ENCODE data around the gene CPNE1.

The CPNE1 gene

DNA sequence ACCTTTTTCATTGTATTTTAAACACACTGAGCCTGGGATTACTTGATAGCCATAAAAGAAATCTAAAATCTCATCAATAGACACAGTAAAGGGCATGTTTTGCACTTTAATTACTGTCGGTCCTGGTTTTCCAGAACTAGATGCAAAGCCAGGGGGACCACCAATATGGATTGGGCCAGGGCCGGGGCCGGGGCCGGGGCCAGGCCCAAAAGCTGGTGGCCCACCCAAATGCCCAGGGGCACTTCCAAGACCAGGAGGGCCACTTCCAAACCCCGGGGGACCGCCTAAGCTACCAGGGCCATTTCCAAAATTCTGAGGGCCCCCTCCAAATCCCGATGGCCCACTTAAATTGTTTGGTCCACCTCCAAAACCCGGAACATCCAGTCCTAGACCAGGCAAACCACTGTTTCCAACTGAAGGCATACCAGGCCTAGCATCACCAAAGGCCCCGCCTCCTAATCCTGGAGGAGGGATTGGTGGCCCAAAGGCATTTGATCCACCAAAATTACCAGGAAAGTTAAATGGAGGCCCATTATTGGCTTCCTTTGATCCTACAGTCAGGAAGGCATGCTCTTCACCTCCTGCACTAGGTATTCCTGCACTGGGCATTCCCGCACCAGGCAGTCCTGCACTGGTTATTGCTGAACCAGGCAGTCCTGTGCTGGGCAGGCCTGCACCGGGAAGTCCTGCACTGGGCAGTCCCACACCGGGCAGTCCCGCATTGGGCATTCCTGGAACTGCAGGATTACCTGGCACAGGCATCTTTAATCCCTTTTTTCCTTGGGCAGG lies 11.9 kb downstream of the CPNE1 start:
- no peak for DNase-seq

DNA sequence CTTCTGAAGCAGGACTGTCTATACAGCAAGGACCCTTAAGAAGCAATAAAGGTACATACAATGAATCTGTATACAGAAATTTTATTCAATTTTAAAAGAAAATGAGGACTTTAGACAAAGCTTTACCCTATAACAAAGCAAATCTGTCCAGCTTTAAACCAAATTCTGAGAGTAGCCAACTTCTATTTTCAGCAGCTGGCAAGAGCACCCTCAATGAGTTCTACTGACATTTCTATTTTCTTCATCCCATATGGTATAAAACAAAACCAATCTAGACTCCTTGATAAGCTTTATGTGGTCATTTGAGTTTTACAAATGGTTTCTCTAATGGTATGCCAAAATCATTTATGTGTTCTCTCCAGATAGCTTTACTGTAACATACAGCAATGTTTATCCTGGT lies 12.7 kb downstream of the CPNE1 start:
- no peak for DNase-seq

DNA sequence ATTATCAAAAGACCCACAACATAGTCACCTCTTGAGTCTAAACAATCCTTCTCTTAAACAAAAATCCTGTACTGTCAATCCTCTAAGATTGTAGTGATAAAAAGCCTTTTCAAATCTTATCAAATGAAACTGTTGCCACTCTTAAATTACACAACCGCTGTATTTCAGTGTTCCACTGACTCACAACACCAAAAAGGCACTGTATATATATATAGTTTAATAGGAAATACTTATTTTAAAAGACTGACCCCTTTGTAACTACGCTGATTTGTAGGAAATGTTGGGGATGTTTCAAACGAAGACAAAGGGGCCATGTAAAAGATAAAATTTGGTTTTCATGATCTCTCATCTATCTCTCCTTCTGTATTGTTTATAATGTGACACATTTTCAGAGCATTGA lies 14.1 kb downstream of the CPNE1 start:
- no peak for DNase-seq

DNA sequence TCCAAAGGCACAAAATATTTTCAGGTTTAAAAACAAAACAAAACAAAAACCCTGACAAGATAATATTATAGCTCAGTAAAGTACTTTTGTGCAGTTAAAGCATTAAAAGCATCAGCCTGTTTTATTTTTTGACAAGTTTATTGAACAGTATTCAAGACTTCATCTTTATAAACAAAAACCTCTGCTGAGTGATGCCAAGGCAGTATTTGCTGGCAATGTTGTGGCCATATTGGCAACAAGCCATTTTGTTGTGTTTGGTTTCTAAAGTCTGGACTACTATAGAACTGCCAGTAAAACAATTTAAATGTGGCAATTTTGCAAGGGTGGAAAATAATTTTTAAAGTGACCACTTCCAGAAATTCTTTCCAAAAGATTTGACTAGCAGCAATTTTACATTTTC lies 15.9 kb downstream of the CPNE1 start:
- no peak for DNase-seq

DNA sequence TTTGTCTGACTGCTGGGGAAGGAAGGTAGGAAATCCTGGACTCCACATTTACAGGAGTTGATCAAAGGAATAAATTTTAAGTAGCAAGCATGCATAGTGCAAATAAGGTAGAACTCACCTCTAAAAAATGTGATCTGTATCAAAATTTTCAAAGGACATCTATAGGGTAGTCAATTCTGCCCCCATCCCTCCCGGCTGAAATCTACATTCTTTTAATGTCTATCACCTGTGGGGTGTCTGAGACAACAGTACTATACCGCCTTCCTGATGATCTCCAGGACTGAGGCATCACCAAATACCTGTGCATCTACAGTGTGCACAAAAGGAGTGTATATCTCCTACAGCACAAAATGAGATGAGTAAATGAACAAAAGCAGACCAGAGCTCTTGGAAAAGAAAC lies 19.9 kb downstream of the CPNE1 start:
- DNase-seq, result no peak

DNA sequence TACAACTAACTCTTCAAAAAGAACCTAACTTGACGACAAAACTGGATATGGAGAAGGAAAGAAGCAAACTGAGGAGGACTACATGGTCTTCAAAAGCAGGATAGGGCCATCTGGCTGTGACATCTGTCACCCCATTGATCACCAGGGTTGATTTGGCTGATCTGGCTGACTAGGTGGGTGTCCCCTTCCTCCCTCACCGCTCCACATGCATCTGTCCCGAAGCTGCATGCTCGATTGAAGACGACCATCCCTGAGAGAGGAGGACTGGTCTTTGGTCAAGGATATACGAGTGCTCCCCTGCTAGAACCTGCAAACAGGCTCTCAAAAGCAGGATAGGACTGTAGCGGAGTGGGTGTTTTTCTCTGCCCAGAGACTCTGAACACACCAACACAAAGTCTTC lies 21.7 kb downstream of the CPNE1 start:
- DNase-seq, result no peak

DNA sequence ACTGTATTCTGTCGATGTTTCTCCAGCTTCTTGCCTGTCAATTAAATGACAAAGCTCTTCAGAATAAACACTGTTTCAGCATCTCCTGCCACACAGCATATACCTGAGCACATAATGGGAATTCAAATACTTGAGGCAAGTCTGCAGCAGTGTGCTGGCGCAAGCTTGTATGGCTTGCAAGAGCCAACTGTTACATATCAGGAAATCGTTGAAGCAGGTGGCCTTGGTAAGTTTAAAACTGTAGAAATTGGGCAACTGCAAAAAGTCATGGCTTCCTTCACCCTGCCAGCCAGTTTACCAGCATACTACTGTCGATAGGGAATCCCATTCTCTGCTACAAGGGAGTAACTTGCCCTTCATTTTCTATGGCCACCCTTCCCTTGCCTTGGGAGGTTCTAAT lies 23.0 kb downstream of the CPNE1 start:
- peak; percentile 67 for DNase-seq

DNA sequence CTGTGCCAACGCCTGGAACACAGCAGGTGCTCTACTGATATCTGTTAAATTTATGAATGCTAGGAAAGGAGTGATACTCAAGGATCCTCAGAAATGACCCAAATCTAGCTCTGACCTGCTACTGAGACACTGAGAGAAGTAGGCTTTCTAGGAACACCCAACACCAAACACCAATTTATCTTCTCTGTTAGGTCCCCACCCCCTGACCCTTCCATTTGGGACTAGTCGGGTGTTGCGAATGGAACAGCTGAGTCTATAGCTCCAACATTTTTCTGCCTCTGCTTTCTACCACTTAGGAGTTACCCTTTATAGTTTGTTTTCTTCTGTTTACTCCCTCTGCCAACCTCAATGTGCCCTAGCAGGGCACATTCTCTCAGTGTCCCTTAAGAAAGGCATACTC lies 24.0 kb downstream of the CPNE1 start:
- DNase-seq, result no peak

DNA sequence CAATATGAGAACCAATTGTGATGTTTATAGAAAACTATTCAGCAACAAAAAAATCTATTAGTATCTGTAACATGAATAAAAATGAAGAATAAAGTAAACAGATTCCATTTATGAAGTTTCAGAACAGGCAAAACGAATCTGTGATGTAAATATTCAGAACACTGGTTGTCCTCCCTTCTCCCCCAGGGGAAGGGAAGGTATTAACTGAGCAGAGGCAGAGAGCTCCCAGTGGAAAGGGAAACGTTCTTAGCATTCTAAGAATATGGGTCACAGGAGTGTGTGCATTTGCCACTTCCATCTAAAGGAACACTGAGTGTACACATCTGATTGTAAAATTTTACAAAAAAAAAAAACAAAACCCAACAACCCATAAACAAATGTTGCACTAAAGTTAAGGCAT lies 25.9 kb downstream of the CPNE1 start:
- DNase-seq, result no peak

DNA sequence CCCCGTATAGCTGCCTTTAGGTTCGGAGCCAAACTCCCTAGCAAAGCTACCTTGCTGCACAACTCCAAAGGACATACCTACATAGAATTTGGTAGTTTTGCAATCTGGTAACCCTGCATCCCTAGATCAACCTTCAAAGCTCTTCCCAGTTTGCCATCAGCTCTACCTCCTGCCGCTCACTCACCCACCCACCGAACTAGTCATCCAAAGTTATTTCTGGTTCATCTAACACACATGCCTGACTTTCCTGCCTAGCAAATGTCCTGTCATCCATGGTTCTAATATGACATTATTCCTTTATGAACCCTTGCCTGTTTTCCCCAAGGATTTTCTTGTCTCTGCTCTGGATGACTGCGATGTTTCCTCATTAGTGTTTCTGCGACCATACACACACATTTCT lies 27.4 kb downstream of the CPNE1 start:
- DNase-seq, result no peak

DNA sequence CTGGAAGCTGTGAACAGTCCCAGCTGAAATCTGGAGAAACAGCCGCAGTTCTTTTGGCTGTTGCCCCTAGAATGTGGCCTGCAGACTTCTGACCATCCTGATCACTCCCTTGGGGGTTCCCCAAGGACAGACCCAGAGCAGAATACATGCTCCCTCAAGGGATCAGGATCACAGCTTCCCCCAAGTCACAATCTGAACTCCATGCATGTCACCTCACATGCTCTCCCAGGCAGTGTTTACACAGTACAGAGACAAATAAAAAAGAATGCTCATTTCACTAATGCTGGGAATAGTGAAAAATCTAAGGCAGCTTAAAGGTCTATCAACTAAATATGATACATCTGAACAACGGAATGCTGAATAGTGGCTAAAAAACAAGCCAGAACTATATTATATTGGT lies 28.6 kb downstream of the CPNE1 start:
- no peak for DNase-seq

DNA sequence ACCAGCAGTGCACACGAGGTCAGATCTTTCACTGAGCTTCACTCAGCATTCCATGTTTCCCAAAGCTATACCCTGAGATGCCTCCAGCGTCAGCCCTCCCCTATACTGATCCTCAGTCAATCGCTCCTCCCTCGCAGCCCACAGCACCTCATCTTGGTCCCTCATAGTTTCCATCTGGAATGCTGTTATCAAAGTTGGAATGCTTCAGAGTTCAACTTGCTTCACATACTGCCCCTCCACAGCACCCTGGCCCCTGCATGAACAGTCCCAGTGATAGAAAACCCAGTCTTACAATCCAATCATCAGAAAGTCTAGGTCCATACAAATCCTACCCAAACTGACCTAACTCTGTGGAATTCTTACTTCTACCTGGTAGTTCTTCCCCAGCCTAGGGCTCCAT lies 29.0 kb downstream of the CPNE1 start:
- no peak for DNase-seq

DNA sequence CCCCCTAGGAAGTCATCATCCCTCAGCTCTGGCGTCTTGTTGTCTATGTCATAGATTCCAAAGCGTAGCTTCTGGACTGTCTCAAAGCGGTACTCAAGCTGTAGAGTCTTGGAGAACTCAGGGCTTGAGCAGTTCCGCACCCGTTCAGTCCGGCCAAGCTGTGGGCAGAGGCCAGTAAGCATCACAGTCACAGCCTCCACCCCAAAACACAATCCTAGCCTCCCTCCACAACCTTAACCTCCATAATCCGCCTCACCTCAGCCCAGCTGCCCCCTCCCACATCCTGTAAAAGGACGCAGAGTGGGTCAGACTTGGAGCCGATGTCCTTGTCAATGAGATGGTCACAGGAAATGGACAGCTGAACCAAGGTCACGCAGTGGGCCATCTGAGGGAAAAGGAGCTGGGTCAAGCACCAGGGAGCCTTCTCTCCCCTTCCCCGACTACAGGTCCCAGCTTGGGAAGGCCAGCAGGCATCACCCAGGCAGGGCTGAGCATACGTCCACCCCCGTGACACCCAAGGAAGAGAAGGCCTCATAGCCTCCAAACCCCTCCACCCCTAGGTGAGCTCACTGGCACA lies 32.1 kb downstream of the CPNE1 start:
- DNase-seq, result no peak

DNA sequence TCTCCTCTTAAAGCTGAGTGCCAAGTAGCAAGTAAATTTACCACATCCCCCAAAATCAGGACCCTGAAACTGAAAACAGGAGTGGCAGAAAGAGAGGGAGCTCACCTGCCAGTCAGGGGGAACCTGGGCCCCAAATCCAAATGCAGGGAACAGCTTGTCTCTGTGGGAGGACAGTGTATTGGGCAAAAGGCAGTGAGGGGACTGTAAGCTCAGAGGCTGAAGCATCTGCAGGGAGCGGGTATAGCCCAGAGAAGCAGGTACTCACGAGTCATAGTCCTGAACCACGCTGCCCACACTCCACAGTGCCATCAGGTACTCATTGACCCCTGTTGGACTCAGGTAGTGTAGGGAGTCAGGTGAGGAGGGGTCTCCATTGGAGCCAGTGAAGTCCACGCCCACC lies 34.1 kb downstream of the CPNE1 start:
- no peak for DNase-seq

DNA sequence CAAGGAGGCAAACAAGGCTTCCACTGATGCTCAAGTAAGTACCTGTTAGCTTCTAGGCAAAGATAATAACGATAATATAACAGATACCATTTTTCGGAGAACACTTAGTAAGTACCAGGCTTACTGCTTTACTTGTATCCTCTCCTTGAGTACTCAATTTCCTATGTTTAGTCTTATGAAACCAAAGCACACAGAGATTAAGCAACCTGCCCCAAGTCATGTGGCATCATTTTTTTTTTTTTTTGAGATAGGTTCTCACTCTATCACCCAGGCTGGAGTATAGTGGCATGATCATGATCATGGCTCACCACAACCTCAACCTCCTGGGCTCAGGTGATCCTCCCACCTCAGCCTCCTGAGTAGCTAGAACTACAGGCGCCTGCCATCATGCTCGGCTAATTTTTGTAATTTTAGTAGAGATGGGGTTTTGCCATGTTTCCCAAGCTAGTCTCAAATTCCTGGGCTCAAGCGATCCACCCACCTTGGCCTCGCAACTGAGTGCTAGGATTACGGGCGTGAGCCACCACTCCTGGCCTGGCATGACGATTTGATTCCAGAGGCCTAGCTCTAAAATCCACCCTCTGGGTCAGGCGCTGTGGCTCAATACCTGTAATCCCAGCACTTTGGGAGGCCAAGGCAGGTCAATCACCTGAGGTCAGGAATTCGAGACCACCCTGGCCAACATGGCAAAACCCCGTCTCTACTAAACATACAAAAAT lies 35.1 kb downstream of the CPNE1 start:
- peak; percentile 68 for DNase-seq

DNA sequence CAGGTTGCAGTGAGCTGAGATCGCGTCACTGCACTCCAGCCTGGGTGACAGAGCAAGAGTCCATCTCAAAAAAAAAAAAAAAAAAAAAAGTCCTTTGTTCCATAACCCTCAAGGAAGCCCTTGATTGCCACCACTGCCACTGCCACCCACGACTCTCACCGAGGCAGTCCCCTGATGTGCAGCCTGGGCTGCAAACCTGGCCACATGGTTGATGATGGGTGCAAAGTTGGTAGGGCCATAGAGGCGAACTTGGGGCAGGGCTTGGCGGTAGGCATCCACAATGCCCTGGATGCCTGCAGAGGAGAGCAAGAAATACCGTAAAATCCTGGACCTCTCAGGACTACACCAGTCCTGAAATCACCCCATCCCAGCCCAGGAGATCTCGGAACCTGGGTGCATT lies 37.6 kb downstream of the CPNE1 start:
- no peak for DNase-seq

DNA sequence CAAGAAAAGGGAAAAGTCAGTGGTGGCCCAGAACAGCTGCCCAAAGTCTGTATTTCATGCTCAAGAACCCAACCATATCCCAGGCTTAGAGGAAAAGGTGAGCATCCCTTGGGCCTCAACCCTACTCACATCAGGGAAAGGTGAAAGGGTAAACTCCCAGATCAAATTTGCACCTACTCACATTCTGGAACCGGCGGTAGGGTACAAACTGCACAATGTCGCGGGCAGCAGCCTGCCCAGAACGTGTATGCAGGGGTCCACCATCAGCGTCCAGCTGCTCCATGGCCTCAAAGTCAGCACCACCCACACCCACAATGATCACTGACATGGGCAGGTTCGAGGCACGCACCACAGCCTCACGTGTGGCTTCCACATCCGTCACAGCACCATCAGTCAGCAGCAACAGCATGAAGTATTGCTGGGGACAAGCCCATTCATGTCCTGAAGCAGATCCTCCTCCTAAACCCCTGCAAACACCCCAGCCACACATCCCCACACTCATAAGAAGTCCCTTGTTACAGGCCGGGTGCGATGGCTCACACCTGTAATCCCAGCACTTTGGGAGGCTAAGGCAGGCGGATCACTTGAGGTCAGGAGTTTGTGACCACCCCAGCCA lies 38.2 kb downstream of the CPNE1 start:
- no peak for DNase-seq

DNA sequence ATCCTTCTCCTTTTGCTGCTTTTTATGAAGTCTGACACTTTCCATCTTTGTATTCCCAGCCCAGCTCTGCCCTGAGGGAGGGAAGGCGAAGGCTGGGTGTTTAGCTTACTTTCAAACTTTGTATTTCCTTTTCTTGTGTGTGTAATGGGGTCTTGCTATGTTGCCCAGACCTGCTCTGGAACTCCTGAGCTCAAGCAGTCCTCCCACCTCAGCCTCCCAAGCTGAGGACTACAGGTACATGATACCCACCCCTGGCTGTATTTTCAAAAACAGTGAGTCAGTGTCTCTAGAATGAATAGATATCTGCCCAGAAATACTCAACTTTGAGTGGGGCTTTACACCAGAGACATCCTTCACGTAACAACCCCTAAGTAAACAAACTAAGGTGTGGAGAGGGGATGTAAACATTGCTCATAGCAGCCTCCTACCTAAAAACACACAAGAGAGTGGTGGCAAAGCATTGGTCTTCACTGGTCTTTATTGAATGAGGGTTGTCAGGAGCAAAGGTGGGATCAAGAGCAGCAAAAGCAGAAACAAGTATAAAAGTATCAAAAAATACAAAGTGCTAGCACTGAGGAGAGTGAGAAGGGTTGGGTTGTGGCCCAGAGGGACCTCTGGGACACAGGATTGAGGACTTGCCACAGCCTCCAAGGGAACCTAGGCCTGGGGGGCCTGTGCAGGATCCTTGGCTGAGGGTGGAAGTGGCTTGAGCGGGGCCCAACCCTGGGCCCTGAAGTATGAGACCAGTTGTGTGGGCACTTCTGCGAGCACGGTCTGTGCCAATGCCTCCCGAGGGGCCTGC lies 38.9 kb downstream of the CPNE1 start:
- DNase-seq, result no peak

DNA sequence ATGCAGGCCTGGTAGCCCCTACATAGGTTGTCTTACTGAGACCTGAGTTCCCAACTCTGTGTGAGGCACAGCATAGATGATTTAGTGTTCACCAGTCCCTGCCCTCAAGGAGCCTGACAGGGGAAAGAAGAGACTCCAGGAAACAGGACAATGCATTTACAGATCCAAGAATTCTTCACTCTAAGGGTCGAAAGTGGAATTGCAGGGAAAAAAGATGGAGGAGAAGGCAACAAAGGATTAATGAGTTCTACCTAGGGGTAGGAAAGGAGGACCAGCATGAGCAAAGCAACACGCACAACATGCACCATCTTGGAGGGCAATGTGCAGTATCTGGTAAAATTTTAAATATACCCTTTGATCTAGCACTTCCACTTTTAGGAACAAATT lies 43.1 kb downstream of the CPNE1 start:
- DNase-seq, result no peak

DNA sequence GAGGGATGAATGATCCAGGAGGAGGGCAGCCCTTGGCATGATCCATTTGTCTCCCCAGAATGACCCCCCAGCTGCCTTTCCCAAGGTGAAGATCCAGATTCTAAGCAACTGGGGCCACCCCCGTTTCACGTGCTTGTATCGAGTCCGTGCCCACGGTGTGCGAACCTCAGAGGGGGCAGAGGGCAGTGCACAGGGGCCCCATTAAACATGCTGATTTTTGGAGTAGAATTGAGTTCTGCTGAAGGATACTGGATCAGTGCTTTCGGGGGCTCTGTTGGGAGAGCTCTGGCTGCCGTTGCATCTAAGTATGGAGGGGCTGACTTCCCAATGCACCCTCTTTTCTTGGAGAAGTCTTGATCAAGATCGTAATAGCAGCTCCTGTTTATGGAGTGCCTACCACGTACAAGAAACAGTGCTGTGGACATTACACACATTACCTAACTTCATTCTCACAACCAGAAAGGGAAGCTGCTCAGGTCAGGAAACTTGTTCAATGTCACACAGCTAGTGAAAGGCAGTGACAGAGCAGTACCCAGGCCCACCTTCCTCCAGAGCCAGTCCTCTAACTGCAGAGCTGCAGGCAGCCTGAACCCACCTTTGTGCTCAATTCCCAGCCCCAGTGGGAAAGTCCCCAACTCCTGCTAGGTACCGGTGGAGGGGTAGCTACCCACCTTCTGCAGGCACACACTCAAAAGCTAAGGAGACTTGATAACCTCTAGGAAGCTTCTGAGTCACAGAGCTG lies 43.7 kb downstream of the CPNE1 start:
- DNase-seq, result no peak

DNA sequence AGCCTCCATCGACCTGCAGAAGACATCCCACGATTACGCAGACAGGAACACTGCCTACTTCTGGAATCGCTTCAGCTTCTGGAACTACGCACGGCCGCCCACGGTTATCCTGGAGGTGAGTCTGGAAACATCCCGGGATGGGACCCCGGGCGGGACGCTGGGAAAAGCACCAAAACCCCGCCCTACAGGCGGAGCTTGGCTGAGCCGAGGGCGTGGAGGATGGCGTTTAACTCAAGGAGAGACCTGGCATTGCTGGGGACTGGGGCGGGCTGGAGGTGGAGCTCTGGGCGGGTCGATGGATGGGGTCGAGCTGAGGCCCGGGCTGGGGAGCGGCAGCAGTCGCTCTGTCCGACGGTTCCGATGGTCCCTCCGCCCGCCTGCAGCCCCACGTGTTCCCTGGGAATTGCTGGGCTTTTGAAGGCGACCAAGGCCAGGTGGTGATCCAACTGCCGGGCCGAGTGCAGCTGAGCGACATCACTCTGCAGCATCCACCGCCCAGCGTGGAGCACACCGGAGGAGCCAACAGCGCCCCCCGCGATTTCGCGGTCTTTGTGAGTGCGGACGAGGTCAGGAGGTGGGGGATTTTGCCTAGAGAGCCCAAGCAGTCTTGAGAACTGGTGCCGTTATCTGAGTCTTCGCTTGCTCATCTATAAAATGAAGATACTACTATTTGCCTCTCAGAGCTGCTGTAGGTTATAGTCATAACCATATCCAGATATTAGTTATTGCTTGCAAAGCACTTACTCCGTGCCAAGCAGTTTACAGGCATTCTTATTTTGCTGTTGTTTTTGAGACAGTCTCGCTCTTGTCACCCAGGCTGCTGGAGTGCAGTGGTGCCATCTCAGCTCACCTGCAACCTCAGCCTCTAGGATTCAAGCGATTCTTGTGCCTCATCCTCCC lies 45.3 kb downstream of the CPNE1 start:
- no peak for DNase-seq

All from GF-D8 (cell line).